Central memory CD8-positive, alpha-beta T cell (primary cell): ENCODE data around the gene SERPIND1.
A peak's percentile ranks its signal among the peaks of the same experiment; 100 is the strongest.
"Not testable (repeated sequence)": the region's sequence is repeated elsewhere in the genome, so short reads cannot be mapped to it uniquely, and the experiment has no call there.

Experiments
- ATAC-seq: fragments of 150-1000 bp; cut with Tn5 transposase; replicated peaks from 2 replicates; pipeline ENCODE4 v1.10.0; 2022; ENCODE audit warnings: mild to moderate bottlenecking, moderate FRiP score, moderate number of reproducible peaks; ENCODE audit not compliant: poor library complexity, severe bottlenecking; ENCODE audit errors: extremely low read depth
- DNase-seq, 2 donors: peaks; one replicate each; pipeline ENCODE4 v3.0.0; 2021; ENCODE audit warnings: low spot score in 2 of 2
- H3K27ac Mint-ChIP-seq: one replicate; pipeline ENCODE4 v1.8.0; 2022; ENCODE audit warnings: low read depth, mild to moderate bottlenecking, moderate library complexity, mixed read lengths
- H3K27me3 Mint-ChIP-seq: one replicate; pipeline ENCODE4 v1.8.0; 2022; ENCODE audit warnings: mixed read lengths
- H3K36me3 Mint-ChIP-seq: one replicate; pipeline ENCODE4 v1.8.0; 2022; ENCODE audit warnings: mild to moderate bottlenecking, moderate library complexity, mixed read lengths; ENCODE audit not compliant: insufficient read depth
- H3K4me1 Mint-ChIP-seq: one replicate; pipeline ENCODE4 v1.8.0; 2022; ENCODE audit warnings: mixed read lengths
- H3K4me3 Mint-ChIP-seq: one replicate; pipeline ENCODE4 v1.8.0; 2022; ENCODE audit warnings: mild to moderate bottlenecking, moderate library complexity, mixed read lengths
- H3K9me3 Mint-ChIP-seq: one replicate; pipeline ENCODE4 v1.8.0; 2022; ENCODE audit warnings: mixed read lengths

The SERPIND1 gene

DNA sequence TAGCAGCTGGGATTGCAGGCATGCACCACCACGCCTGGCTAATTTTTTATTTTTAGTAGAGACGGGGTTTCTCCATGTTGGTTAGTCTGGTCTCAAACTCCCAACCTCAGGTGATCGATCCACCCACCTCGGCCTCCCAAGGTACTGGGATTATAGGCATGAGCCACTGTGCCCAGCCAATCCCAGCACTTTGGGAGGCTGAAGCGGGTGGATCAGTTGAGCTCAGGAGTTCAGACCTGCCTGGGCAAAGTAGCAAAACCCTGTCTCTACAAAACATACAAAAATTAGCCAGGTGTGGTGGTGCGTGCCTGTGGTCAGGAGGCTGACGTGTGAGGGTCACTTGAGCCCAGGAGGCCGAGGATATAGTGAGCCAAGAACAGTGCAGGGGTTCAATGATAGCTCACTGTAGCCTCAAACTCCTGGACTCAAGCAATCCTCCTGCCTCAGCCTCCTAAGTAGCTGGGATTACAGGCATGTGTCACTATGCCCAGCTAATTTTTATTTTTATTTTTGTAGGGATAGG is 47.9 kb downstream of the SERPIND1 start:
- not testable (repeated sequence) for H3K9me3 Mint-ChIP-seq, H3K27me3 Mint-ChIP-seq, H3K27ac Mint-ChIP-seq, H3K4me3 Mint-ChIP-seq, DNase-seq, ATAC-seq, H3K4me1 Mint-ChIP-seq
- peaks cover 49% of the 10 kb centered on the region for H3K36me3 Mint-ChIP-seq

DNA sequence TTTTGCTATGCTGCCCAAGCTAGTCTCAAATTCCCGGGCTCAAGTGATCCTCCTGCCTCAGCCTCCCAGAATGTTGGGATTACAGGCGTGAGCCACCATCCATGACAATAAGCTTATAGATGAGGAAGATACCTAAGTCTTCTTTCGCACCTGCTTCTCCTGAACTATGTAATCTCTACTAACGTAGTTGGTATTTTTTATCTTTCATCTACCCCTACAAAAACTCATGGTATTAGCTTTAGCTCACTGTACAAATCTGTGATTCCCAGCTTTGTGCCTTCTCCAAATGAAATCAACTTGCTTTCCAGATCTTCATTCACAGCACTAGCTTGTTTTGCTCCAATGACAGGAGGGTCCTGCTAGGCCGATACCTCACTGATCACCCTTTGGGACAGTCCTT is 48.3 kb downstream of the SERPIND1 start:
- no peak for DNase-seq
- Mint-ChIP-seq H3K4me3 (no peak overlapping the region), H3K36me3 (peaks cover 44% of the 10 kb centered on the region), H3K9me3 (no peaks in the 10 kb centered on the region), H3K27ac (no peak overlapping the region), H3K4me1 (no peaks in the 10 kb centered on the region), H3K27me3 (no peaks in the 10 kb centered on the region)
- ATAC-seq = no peak

DNA sequence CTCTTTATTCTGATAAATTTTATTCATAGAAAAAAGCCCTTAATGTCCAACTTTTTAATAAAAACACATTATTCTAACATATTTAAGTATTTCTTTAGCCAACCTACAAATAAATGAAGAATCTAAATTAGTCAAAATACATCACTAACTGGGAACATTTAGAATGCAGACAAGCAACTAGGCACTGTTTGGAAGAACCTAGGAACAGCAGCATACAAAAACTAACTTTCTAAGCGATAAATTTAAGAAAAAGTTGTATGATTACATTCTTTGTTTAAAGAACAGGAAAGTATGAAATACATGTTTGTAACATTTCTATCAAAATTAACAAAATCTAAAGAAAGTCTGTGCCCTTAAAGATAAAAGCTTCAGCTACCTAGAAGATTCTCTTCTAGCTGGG is 49.4 kb downstream of the SERPIND1 start:
- H3K4me3 Mint-ChIP-seq = no peak overlapping the region
- no peak for DNase-seq

DNA sequence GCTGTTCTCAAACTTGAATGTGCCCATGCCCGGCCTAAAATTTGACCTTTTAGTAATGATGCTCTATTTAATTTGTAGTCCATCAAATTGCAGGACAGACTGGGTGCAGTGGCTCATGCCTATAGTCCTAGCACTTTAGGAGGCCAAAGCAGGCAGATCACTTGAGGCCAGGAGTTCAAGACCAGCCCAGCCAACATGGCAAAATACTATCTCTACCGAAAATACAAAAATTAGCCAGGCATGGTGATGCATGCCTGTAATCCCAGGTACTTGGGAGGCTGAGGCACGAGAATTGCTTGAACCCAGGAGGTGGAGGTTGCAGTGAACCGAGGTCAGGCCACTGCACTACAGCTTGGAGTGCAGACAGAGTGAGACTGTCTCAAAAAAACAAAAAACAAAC is 51.3 kb downstream of the SERPIND1 start:
- ATAC-seq, DNase-seq, H3K27me3 Mint-ChIP-seq, H3K4me1 Mint-ChIP-seq, H3K9me3 Mint-ChIP-seq, H3K27ac Mint-ChIP-seq, H3K4me3 Mint-ChIP-seq: not testable (repeated sequence)
- peaks cover 41% of the 10 kb centered on the region for H3K36me3 Mint-ChIP-seq

More for the DNA sequence above, 49.4 kb downstream of the SERPIND1 start:
- no peaks in the 10 kb centered on the region for H3K9me3 Mint-ChIP-seq
- no peak for ATAC-seq
- no peak overlapping the region for H3K27ac Mint-ChIP-seq
- H3K36me3 Mint-ChIP-seq = peaks cover 42% of the 10 kb centered on the region
- no peaks in the 10 kb centered on the region for H3K4me1 Mint-ChIP-seq
- H3K27me3 Mint-ChIP-seq = no peaks in the 10 kb centered on the region

DNA sequence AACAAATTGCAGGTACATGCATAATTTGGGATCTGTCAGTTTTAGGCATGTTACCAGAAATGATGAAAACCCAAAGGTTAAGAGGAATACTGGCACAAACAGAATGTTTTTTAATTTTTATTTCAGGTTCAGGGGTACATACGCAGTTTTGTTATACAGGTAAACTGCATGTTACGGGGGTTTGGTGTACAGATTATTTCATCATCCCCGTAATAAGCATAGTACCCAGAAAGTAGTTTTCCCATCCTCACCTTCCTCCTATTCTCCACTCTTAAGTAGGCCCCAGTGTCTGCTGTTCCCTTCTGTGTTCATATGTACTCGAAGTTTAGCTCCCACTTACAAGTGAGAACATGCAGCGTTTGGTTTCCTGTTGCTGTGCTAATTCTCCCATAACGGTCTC is 51.7 kb downstream of the SERPIND1 start:
- no peaks in the 10 kb centered on the region for H3K27me3 Mint-ChIP-seq
- no peak overlapping the region for H3K27ac Mint-ChIP-seq
- H3K9me3 Mint-ChIP-seq = no peaks in the 10 kb centered on the region
- H3K36me3 Mint-ChIP-seq = peaks cover 42% of the 10 kb centered on the region
- ATAC-seq = no peak
- no peak for DNase-seq
- H3K4me1 Mint-ChIP-seq = no peaks in the 10 kb centered on the region
- H3K4me3 Mint-ChIP-seq = no peak overlapping the region

DNA sequence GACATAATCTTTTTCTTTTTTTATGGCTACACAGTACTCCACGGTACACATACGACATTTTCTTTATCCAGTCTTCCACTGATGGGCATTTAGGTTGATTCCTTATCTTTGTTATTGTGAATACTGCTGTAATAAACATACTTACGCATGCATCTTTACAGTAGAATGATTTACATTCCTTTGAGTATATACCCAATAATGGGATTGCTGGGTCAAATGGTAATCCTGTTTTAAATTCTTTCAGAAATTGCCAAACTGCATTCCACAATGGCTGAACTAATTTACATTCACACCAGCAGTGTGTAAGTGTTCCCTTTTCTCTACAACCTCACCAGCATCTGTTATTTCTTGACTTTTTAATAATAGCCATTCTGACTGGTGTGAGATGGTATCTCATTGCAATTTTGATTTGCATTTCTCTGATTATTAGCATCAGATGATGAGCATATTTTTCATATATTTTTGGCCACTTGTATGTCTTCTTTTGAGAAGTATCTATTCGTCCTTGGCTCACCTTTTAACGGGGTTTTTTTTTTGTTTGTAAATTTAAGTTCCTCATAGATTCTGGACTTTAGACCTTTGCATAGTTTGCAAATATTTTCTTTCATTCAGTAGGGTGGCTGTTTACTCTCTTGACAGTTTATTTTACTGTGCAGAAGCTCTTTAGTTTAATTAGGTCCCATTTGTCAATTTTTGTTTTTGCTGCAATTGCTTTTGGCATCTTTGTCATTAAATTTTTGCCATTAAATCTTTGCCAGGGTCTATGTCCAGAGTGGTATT is 52.6 kb downstream of the SERPIND1 start:
- not testable (repeated sequence) for H3K4me3 Mint-ChIP-seq, H3K4me1 Mint-ChIP-seq, H3K27me3 Mint-ChIP-seq, H3K9me3 Mint-ChIP-seq, ATAC-seq, DNase-seq, H3K27ac Mint-ChIP-seq
- peaks cover 48% of the 10 kb centered on the region for H3K36me3 Mint-ChIP-seq

DNA sequence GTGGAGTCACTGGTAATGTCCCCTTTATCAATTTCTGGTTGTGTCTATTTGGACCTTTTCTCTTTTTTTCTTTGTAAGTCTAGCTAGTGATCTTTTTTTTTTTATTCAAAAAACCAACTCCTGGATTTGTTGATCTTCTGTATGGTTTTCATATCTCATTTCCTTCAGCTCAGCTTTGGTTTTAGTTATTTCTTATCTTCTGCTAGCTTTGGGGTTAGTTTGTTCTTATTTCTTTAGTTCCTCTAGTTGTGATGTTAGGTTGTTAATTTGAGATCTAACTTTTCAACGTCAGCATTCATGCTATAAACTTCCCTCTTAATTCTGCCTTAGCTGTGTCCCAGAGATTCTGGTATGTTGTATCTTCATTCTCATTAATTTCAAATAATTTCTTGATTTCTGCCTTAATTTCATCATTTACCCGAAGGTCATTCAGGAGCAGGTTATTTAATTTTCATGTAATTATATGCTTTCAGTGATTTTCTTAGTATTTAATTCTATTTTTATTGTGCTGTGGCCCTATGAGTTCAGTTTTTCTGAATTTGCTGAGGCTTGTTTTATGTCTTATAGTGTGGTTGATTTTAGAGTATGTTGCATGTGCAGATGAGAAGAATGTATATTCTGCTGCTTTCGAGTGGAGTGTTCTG is 55.7 kb downstream of the SERPIND1 start:
- Mint-ChIP-seq H3K36me3 (peaks cover 51% of the 10 kb centered on the region), H3K9me3 (no peaks in the 10 kb centered on the region), H3K27me3 (no peaks in the 10 kb centered on the region), H3K4me1 (peaks cover 6% of the 10 kb centered on the region), H3K27ac (no peak overlapping the region), H3K4me3 (no peak overlapping the region)
- DNase-seq = no peak
- ATAC-seq = no peak

DNA sequence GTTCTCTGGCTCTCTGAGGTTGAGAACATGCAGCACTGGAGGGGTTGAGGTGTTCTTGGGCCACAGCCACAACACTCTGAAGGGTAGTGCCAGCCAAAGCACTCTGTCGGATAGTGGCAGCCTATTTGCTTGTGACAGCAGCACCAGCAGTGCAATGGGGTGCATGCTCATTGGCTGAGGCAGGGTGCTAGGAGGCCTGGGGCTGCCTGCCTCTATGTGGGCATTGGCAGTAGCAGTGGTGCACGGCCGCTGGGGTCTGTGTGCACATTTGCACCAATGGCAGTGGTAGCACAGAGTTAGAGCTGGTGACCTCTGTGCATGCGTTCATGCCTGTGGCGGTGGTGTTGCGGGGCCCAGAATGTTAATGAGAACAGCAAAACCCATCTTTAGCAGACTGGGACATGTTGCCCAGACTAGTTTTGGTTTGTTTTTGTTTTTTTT is 59.3 kb downstream of the SERPIND1 start:
- Mint-ChIP-seq H3K4me3 (no peak overlapping the region), H3K36me3 (peaks cover 44% of the 10 kb centered on the region), H3K4me1 (peaks cover 7% of the 10 kb centered on the region), H3K27ac (no peak overlapping the region), H3K27me3 (no peaks in the 10 kb centered on the region), H3K9me3 (no peaks in the 10 kb centered on the region)
- DNase-seq = no peak
- no peak for ATAC-seq

DNA sequence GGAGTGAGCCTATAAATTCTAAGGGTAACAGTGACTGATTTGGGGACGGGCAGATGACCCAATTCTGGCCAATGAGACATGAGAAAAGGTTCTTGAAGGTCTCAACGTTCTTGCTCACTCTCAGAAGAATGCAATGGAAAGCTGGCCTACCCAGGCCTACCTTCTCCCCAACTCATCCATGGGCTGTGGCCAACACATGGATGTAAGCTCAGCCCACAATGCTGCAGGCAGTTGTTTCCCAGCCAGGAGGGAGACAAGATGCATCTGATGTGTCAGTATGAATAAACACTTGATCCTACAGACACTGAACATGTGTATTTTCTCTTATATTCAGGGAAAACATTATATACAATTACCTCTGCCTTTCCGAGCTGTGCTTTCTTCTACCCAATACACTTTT is 60.3 kb downstream of the SERPIND1 start:
- ATAC-seq (no peak), DNase-seq (no peak)
- Mint-ChIP-seq H3K4me3 (no peak overlapping the region), H3K27me3 (no peaks in the 10 kb centered on the region), H3K9me3 (no peaks in the 10 kb centered on the region), H3K27ac (peak overlapping the region; percentile 25), H3K4me1 (peaks cover 12% of the 10 kb centered on the region), H3K36me3 (peaks cover 38% of the 10 kb centered on the region)

DNA sequence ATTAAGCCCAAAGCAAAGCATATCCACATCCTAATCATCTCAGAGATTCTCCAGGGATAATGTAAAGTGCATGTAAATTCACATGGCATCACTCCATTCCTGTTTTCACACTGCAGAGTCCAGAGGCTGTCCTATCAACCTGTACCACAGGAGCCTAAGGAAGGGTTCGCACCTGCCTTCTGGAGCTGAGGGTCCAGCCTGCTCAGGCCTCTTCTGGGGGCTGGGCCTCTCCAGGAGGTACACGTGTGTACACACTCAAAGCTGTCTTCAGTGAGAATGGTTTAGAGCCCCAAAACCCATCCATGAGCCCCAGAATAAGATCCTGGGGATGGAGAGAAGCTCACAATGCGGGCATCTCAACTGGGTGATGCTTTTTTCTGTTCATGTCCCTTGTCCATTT is 60.8 kb downstream of the SERPIND1 start:
- peaks cover 38% of the 10 kb centered on the region for H3K36me3 Mint-ChIP-seq
- no peaks in the 10 kb centered on the region for H3K9me3 Mint-ChIP-seq
- no peak overlapping the region for H3K4me3 Mint-ChIP-seq
- peaks cover 15% of the 10 kb centered on the region for H3K4me1 Mint-ChIP-seq
- DNase-seq (no peak), ATAC-seq (no peak)
- H3K27ac Mint-ChIP-seq = peak overlapping the region; percentile 75
- no peaks in the 10 kb centered on the region for H3K27me3 Mint-ChIP-seq
